WI38 (cell line): ENCODE data around the gene LYZL1.

Source experiments
- H3K4me3 ChIP-seq: 2 replicates; pipeline ENCODE4 v1.5.1; 2011; ENCODE audit warnings: low read depth, mild to moderate bottlenecking, control low read depth, low read length
- CTCF ChIP-seq: IDR thresholded peaks from 2 replicates; pipeline ENCODE4 v1.5.1; 2012; ENCODE audit warnings: low read depth, mild to moderate bottlenecking, control low read depth, low read length

LYZL1 gene

GRCh38 chr10:29259498-29259897 is 29.4 kb upstream of the LYZL1 start:
- no peak for TF ChIP-seq CTCF
- H3K4me3 ChIP-seq = no peak overlapping the region

- H3K4me3 ChIP-seq = no peak overlapping the region
- no peak for TF ChIP-seq CTCF
These were observed 25.4 kb upstream of the LYZL1 start for GRCh38 chr10:29263506-29263905.

GRCh38 chr10:29265210-29265768 is 23.6 kb upstream of the LYZL1 start:
- H3K4me3 ChIP-seq = no peak overlapping the region
- TF ChIP-seq CTCF = no peak

- H3K4me3 ChIP-seq = no peak overlapping the region
- TF ChIP-seq CTCF = no peak
These were observed 22.2 kb upstream of the LYZL1 start for GRCh38 chr10:29266641-29267040.

GRCh38 chr10:29268011-29268410 is 20.9 kb upstream of the LYZL1 start:
- H3K4me3 ChIP-seq = no peak overlapping the region
- TF ChIP-seq CTCF = no peak

- H3K4me3 ChIP-seq = no peak overlapping the region
- TF ChIP-seq CTCF = no peak
These were observed 19.4 kb upstream of the LYZL1 start for GRCh38 chr10:29269486-29269885.

- TF ChIP-seq CTCF = no peak
- no peak overlapping the region for H3K4me3 ChIP-seq
These were observed 18.0 kb upstream of the LYZL1 start for GRCh38 chr10:29270883-29271282.
